Fibroblast of skin of left biceps (primary cell): Measurements from ENCODE around the gene EML4.
"Not testable (repeated sequence)": the region's sequence is repeated elsewhere in the genome, so short reads cannot be mapped to it uniquely, and the experiment has no call there.

Experiments used
- DNase-seq, 2 experiments: peaks; one replicate each; pipeline ENCODE4 v3.0.0-alpha.2; 2013; ENCODE audit warnings: low read depth in 2 of 2

EML4 gene

GRCh38 chr2:42359304-42359964 lies 190.3 kb downstream of the EML4 start:
- DNase-seq, result no peak

DNA sequence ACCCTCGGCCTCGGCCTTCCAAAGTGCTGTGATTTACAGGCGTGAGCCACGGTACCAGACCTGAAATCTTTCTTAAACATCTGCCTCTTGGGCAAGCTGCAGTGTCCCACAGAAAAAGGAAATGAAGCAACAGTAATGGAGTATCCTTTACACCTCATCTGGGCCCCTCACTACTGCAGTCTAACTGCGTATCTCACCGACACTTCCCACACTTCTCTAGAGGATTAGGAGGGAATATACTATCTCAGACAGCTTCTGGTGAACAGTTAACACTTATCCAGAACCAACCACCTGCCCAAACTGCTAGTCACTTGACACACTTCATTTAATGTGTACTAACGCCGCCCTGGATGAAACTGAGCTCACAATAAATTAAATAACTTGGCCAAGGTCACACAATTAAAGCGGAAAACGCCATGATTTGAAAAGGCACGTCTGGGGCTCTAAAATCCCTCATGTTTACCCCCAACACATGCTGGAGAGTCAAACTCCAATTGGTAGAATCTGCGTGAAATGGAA lies 190.9 kb downstream of the EML4 start:
- DNase-seq, result no peak

DNA sequence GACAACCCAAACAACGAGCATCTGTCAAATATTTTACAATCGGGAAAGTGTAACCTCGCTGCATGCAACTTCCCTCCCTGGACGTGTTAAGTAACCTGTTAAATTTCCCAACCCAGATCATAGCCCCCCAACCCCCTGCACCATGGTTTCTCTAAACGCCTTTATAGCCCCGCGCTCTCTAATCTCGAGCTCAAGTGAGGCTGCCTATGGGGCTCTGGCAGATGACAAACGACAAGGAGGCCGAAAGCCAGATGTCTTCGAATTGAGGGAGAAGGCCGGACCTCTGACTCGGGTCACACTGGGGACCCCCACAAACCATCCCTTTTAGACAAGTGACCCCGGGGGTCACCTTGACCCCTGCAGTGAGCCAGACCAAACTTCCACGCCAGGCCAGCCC lies 191.3 kb downstream of the EML4 start:
- no peak for DNase-seq

GRCh38 chr2:42360890-42361727 lies 192.0 kb downstream of the EML4 start, which contains the start of gene COX7A2L:
Gene COX7A2L (minus strand): TSS chr2:42361217. CDS start chr2:42361161, 56 bp downstream.
- DNase-seq, result peak; percentile 93 to 94

GRCh38 chr2:42361728-42362283 lies 192.7 kb downstream of the EML4 start:
- no peak for DNase-seq

DNA sequence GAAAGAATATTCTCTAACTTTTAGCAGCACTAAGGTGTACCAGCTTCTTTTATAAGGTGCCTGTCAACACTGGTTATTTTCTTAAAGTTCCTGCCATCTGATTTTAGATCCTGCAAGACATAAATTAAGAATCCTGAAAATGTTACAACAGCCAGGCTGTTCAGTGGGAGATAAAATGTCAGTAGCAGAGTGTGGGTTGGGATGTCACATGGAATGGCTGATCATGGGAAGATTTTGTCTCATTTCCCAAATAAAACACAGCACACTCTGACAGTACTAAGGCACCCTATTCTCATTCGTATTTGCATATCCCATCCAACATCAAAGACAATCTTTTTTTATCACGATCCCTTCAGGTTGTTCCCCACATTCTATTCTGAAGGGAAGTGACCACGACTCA lies 194.3 kb downstream of the EML4 start:
- DNase-seq, result no peak

DNA sequence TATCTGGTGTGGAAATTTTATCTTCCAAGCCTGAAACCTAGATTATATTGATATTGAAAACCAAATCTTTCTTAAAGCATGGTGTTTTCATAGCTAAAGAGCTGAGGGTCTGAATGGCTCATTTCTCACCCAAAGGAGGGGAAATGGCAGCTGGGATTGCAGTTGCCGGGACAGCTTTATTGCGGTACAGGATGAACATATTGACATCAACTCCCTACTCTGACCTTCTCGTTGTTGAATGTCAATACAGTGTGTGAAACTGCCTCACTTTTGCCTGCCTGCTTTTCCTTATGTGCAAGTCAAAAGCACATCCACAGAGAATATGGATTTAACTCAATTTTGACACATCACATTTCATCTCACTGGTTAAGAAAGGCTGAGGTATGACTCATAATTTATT lies 195.5 kb downstream of the EML4 start:
- DNase-seq, result no peak

GRCh38 chr2:42366411-42366810 lies 197.3 kb downstream of the EML4 start:
- DNase-seq, result no peak

- DNase-seq, result no peak
Observed at GRCh38 chr2:42367835-42368234, 198.7 kb downstream of the EML4 start.

- DNase-seq, result no peak
Observed at GRCh38 chr2:42368817-42369531, 199.8 kb downstream of the EML4 start.

DNA sequence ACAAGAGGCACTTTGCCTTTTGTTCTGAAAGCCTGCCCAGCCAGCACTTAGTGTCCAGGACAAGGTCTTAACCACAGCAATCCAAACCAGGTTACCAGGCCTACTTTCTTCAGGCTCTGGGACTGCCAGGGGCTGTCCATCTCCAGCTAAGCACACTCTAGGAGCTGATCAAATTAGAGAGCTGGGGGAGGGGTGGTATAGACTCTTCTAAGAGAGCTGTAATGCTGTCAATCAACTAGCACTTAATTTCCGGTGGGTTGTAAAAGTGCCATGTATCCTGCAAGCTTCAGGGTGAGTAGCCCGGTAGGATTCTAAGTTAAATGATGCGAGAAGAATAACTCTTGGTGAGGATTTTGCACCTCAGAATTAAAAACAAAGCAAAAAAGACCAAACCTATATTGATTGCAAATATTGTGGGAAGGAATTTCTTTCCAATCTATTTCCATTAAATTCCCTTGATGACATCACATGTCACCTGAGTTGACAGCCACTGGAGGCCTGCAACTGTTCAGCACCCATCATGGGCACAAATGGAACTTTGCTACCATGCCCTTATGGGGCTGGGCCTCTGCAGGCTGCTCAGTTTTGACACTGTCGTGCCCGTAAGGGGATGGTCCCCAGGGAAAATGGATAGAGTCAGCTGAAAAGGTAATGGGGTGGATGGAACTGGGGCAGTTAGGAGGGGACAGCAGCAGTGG lies 200.5 kb downstream of the EML4 start:
- no peak for DNase-seq

GRCh38 chr2:42371611-42372473 lies 202.7 kb downstream of the EML4 start:
- DNase-seq, result peak in 1 of 2 experiments; percentile 16

- DNase-seq, result no peak
Observed at GRCh38 chr2:42372474-42373200, 203.5 kb downstream of the EML4 start.

DNA sequence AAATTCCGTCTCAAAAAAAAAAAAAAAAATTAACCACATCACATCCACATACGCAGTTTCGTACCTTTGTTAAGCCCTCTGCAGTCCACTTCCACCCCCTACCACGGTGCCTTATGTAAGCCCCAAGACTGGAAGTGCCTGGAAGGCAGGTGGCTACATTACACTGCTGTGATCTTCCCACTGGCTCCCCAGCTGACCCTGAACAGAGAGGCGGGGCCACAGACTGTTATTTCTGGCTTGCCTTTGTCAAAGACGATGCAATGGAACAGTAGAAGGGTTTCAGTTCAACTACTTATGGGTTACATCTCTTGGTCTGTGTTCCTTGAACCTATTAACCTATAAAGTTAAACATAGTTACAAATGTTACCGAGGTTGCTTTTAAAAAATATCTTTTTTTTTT lies 207.6 kb downstream of the EML4 start:
- no peak for DNase-seq

- DNase-seq, result no peak
Observed at GRCh38 chr2:42378415-42378814, 209.3 kb downstream of the EML4 start.

DNA sequence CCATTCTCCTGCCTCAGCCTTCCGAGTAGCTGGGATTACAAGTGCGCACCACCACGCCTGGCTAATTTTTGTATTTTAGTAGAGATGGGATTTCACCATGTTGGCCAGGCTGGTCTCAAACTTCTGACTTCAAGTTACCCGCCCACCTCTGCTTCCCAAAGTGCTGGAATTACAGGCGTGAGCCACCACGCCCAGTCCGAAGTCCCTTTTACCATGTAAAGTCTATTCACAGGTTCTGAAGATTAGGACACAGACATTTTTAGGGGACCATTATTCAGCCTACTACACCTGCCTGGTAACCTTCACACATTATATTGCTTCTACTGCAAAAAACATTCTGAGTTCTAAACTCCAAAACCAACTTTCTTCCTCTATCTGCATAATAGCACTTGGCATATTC lies 210.9 kb downstream of the EML4 start:
- DNase-seq, result not testable (repeated sequence)

GRCh38 chr2:42382144-42382543 lies 213.0 kb downstream of the EML4 start:
- DNase-seq, result no peak
